SK-N-MC (cell line): ENCODE data around the gene VEPH1.

Experiments
- EZH2 ChIP-seq: fragments of 200-600 bp; sonication (generic); IDR thresholded peaks from one replicate; pipeline ENCODE4 v1.6.1; 2017; ENCODE audit warnings: antibody characterized with exemption
- POLR2AphosphoS5 ChIP-seq: IDR thresholded peaks from 2 replicates; pipeline ENCODE4 v1.6.1; 2012; ENCODE audit warnings: mild to moderate bottlenecking, low read depth, low read length, borderline replicate concordance

DNA sequence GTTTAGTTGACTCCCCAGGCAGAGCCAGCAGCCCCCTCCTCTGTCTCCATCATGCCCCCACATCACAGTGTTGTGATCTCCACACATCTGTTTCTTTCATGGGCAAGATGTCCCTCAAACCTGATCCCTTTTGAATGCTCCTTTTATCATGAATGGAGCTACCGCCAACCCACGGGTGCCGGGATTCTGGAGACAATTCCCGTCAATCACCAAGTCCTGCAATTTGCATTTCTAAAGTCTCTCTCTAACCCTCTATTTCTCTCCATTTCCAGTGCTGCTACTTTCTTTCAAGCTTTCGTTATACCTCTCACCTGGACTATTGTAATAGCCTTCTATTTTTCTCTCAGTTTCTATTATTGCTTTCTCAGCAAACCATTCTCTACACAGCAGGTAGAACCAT lies 253.6 kb downstream of the VEPH1 start:
- no peak for TF ChIP-seq EZH2
- no peak for TF ChIP-seq POLR2AphosphoS5
